Pons (tissue), 1 donor: ENCODE measurements around the gene ARHGAP27.

ENCODE experiments used
- DNase-seq: peaks from one replicate; pipeline ENCODE4 v3.0.0-alpha.2; 2016; ENCODE audit warnings: low spot score

The ARHGAP27 gene

GRCh38 chr17:45430006-45430737 is 2.5 kb downstream of the ARHGAP27 start:
- DNase-seq = no peak

DNA sequence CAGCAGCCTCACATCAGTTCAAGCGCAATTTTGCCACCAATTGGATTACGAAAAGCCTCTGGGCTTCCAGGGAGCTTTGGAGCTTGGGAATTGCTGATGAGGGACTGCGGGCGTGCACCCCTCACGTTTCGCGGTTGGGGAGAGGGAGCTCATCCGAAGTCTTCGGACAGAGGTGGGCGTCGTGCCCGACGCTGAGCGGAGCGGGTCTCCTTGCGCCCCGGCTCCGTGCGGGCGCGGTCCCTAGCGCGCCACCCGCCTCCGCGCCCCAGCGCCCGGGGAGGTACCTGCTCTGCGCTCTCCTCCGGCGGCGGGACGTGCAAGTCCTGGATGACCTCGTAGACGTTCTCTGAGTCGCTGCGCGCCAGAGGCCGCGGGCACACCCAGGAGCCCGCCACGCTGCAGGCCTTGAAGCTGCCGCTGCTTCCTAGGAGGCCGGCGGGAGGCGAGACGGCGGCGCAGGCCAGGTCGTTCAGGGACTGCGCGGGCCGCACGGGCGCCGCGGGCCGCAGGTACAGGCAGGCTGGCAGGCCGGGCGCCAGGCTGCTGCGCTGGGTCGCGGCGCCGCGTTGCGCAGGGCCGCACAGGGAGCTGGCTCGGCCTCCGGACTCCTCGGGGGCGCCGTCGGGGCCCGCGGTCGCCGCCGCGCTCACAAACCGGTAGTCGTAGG is 3.2 kb downstream of the ARHGAP27 start:
- DNase-seq = no peak

DNA sequence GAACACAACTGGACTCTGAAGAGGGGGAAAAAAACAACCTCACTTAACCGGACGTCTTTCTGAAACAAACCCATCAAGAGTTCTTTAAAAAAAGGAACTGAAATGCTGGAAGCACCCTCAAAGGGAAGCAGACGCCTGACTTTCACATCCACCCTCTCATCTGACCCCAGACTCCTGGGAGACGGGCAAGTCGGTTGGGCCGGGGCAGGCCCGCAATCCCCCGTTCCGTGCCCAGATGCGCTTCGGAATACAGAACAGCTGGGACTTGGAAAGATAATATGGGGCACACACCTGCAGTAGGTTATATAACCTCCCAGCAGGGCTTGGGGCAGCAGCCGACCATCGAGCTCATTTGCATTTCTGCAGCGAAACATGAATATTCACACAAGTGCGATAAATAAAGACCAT is 3.7 kb downstream of the ARHGAP27 start:
- peak; percentile 51 for DNase-seq

DNA sequence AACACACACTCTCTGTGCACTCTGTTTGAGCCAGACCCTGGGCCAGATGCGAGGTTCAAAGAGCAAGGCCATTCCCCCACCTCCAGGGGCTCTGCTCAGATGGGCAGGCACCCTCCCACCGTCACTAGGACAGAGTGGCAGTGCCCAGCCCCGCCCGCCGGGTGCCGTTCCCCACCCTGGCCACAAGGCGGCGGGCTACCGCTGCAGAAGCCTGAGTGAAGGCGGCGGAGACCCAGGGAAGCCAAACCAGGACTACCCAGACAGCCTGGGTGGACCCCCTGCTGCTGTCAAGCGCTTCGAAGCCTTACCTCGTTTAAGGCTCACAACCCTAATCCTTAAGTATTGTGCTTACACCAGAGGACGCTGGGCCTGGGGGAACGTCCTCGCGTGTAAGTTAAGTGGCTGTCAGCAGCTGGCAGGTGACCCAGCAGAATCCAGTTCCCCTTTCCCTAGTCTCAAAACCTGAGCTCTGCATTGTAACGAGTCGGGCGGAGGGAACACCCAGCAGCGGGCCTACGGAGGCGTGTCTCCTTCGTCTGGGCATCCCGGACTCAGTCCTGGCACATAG is 4.5 kb downstream of the ARHGAP27 start:
- DNase-seq = peak; percentile 58

GRCh38 chr17:45427181-45427835 is 5.4 kb downstream of the ARHGAP27 start:
- DNase-seq = no peak

- DNase-seq = no peak
Observed at GRCh38 chr17:45426561-45426960, 6.1 kb downstream of the ARHGAP27 start.

DNA sequence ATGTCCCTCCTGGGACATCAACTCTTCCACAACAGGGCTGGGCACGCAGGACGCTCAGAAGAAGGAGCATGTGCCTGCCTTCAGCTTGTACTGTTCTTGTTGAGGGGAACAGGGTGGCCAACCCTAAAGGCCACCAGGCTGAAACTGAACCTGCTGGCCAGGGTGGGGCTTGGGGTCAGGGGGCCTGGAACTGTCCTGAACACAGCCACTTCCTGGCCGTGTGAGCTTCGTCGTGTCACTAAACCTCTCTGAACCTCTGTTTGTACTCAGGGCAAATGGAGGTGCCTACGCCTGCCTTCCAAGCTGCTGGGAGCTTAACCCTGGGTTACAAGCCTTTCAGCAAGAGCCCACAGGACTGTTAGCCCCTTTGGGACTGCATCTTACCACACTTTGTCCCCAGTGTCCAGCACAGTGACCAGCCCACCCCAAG is 6.7 kb downstream of the ARHGAP27 start:
- DNase-seq = no peak

- peak; percentile 22 for DNase-seq
Observed at GRCh38 chr17:45425125-45425983, 7.3 kb downstream of the ARHGAP27 start.

- no peak for DNase-seq
Observed at GRCh38 chr17:45424769-45425124, 7.9 kb downstream of the ARHGAP27 start.

DNA sequence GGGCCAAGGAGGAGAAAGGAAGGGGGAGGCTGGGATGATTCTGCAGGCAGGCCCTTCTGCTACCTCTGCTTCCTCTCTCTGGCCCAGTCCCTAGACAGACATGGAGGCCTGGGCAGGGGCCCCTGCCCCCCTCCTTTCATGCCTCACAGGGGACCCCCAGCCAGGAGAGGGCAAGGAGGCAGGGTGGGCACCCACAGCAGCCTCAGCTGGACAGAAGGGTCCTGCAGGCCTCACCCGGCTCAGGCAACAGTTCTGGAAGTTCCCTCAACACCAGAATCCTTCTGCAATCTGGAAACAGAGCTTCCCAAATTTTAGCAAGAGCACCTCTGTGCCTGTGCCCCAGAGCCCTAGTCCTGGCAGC is 8.7 kb downstream of the ARHGAP27 start:
- no peak for DNase-seq

DNA sequence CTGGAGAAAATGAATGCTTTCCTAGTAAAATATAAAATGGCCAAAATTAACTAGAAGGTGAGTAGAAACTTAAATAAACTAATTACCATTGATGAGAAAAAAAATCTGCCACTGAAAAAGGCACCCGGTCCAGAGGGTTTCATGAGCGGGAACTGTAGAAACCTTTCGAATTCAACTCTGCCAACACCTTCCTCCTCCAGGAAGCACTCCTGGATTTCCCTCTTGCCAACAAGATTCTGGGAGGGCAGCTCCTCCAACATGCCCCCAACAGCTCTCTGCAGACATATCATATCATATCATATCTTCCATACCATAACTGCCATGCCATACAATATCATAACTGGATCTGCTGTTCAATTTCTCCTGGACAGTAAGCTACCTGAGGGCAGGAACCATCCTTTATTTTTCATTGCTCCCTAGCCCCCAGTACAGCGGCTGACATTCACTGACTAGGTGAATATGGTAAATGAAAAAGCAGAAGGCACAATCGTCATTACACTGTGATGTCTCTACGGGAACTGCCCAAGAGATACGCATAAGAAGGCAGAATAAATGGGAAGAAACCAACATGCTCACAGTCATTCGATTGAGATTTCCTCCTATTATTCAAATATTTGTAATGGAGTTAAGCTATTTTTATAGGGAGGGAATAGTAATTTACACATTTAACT is 9.2 kb downstream of the ARHGAP27 start:
- DNase-seq = no peak

DNA sequence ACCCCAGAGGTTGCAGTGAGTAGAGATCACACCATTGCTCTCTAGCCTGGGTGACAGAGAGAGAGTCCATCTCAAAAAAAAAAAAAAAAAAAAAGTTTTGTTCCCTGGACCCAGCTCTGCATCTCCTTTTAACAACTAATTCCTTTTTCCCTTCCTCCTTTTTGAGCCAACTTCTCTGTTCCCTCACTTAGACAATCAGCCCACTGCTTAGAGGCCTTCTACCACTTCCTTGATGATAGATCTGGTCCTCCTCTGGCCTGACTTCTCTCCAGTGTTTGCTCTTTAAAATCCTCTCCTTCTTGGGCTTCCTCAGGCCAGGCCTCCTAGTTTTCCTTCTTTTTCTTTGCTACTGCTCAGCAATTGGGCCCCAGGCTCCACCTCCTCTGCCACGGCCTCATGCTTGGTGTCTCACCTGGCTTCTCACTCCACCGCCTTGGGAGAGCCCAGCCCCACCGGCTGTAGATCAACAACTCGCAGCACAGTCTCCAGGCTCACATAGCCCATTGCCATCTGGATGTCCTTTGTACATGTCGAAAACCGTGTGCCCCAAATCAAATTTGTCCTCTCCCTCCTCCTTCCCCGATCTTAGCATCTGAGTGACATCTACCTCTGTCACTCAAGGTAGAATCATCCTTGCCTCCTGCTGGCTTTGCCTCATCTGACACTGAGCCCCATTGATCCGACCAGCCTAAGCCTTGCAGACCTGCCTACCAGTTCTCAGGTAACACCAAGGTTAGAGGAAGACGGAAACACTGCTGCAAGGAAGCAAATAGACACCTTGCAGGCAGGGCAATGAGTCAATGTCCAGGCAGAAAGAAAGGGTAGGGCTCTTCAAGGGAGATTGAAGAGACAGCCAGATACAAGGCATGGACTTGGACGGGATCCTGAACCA is 17.4 kb downstream of the ARHGAP27 start:
- DNase-seq = peak; percentile 74

- peak; percentile 53 for DNase-seq
Observed at GRCh38 chr17:45413498-45413923, 19.2 kb downstream of the ARHGAP27 start.

- DNase-seq = no peak
Observed at GRCh38 chr17:45411348-45412105, 21.1 kb downstream of the ARHGAP27 start.

DNA sequence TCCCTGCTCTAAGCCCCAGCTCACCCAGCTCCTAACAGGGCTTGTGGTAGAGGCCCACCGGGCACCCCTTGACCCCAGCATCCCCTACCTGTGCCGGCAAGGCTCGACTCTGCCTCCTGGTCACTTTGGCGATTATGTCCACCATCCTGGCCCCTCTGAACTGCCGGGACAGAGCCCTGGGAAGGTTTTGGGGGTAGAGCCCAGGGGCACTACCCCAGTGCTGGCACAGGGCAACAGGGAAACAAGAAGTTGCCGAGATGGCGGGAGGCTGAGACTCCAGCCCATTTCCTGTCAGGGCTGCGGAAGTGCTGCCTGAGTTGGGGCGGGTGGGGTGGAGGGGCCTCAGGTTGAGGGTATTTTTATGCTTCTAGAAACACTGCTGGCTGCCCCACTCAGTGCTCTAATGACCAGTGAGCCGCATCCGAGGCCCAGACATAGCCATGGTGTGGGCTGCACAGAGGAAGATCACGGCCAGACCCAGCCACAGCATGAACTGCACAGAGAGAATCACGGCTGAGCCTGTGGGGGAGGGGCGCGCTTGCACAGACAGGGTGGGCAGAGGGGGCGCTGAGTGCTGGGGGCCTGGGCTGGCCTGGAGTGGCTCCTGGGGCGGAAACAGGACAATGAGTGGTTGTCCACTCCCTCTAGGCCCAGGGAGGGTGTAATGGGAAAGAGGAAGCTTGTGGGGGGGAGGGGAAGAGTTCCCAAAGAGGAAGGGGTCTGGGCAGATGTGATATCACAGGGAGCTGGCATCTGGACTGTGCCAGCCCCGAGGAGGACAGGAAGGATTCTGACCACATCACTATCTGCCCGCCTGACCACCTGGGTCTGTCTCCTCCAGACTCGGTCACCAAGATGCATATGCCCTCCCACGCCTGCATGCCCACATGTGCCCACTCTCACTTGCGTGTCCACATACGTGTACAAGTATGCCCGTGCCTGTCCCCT is 22.3 kb downstream of the ARHGAP27 start:
- peak; percentile 47 for DNase-seq

DNA sequence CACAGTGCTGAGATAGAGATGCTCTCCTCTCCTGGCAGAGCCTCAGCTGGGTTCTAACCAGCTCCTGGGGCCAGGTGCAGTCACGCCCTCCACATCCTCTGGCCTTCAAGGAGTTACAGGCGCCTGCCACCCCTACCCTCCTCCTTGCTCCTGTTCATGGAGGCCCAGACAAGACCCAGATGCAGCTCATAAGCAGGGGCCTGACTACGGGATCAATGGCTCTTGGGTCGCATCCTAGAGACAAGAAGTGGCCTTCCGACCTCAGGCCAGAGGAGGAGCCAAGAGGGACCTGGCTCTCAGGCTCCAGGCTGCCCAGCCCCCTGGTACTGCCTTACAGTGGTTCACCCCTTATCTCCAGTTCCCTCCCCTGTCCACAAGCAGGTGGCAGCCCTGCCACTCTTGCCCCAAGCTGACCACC is 23.0 kb downstream of the ARHGAP27 start:
- no peak for DNase-seq

- DNase-seq = no peak
Observed at GRCh38 chr17:45408611-45409421, 23.9 kb downstream of the ARHGAP27 start.
